ENCODE results near the gene SLC31A1. TPM values are rescaled to one million over a fixed set of nuclear protein-coding genes. Genes with fewer than 3 reads are reported as not detected.

The SLC31A1 gene
- total RNA-seq, 4 donors from 2014 or later, result 8.7 to 9.8 (median 9.4) TPM

- Histone ChIP-seq H3K36me3 (peaks cover 15 to 98% of the 10 kb centered on the region in 2 donors), H3K27me3 (no peaks in the 10 kb centered on the region), H3K9me3 (no peaks in the 10 kb centered on the region), H3K4me1 (no peaks in the 10 kb centered on the region), H3K4me3 (no peak overlapping the region), H3K27ac (no peak overlapping the region)
- ATAC-seq, result no peak
- 45 to 86% methylated on average over 1 of the region's 1 CpG for WGBS, 2 donors (ENCODE audit: low coverage in 1 of 2)
- TF ChIP-seq POLR2AphosphoS5 (IDR thresholded peaks at IDR 0.05) (no peak), CTCF (IDR thresholded peaks at IDR 0.05) (no peak)
Measured at GRCh38 chr9:113179839-113180238, 41.5 kb upstream of the SLC31A1 start.

- Histone ChIP-seq H3K4me3 (no peak overlapping the region), H3K9me3 (no peaks in the 10 kb centered on the region), H3K4me1 (no peaks in the 10 kb centered on the region), H3K36me3 (peaks cover 15 to 99% of the 10 kb centered on the region in 2 donors), H3K27me3 (no peaks in the 10 kb centered on the region), H3K27ac (no peak overlapping the region)
- TF ChIP-seq POLR2AphosphoS5 (IDR thresholded peaks at IDR 0.05) (no peak), POLR2A (IDR thresholded peaks at IDR 0.05) (no peak)
- no peak for ATAC-seq
Measured at GRCh38 chr9:113181165-113181564, 40.2 kb upstream of the SLC31A1 start.

- H3K36me3 ChIP-seq, result peaks cover 17 to 99% of the 10 kb centered on the region in 2 donors
- H3K9me3 ChIP-seq, result no peaks in the 10 kb centered on the region
- 96 to 100% methylated on average over 2 of the region's 2 CpGs for WGBS, 2 donors (ENCODE audit: low coverage in 1 of 2)
- H3K4me1 ChIP-seq, result no peaks in the 10 kb centered on the region
- TF ChIP-seq CTCF (IDR thresholded peaks at IDR 0.05) (no peak), EP300 (IDR thresholded peaks at IDR 0.05) (no peak), POLR2A (IDR thresholded peaks at IDR 0.05) (no peak), POLR2AphosphoS5 (IDR thresholded peaks at IDR 0.05) (no peak)
- no peak overlapping the region for H3K27ac ChIP-seq
- H3K27me3 ChIP-seq, result no peaks in the 10 kb centered on the region
- H3K4me3 ChIP-seq, result no peak overlapping the region
- no peak for ATAC-seq
Measured at GRCh38 chr9:113183956-113184488, 37.3 kb upstream of the SLC31A1 start.

GRCh38 chr9:113184539-113184938, 36.8 kb upstream of the SLC31A1 start:
- no peaks in the 10 kb centered on the region for H3K27me3 ChIP-seq
- no peaks in the 10 kb centered on the region for H3K9me3 ChIP-seq
- H3K27ac ChIP-seq, result no peak overlapping the region
- H3K4me1 ChIP-seq, result no peaks in the 10 kb centered on the region
- no peak overlapping the region for H3K4me3 ChIP-seq
- 40% methylated on average over 1 of the region's 2 CpGs; no CpG with 5 or more reads in 1 of the 2 donors for WGBS, 2 donors (ENCODE audit: low coverage in 1 of 2)
- no peak for ATAC-seq
- no peak for TF ChIP-seq CTCF (IDR thresholded peaks at IDR 0.05)
- no peak for TF ChIP-seq POLR2AphosphoS5 (IDR thresholded peaks at IDR 0.05)
- TF ChIP-seq POLR2A (IDR thresholded peaks at IDR 0.05), result no peak
- peaks cover 17 to 95% of the 10 kb centered on the region in 2 donors for H3K36me3 ChIP-seq

- 86 to 100% methylated on average over 3 to 4 of the region's 4 CpGs for WGBS, 2 donors (ENCODE audit: low coverage in 1 of 2)
- H3K27me3 ChIP-seq, result no peaks in the 10 kb centered on the region
- ATAC-seq, result no peak
- no peaks in the 10 kb centered on the region for H3K9me3 ChIP-seq
- peaks cover 14 to 96% of the 10 kb centered on the region in 2 donors for H3K36me3 ChIP-seq
- TF ChIP-seq POLR2AphosphoS5 (IDR thresholded peaks at IDR 0.05), result no peak
- no peak for TF ChIP-seq CTCF (IDR thresholded peaks at IDR 0.05)
- no peak for TF ChIP-seq POLR2A (IDR thresholded peaks at IDR 0.05)
- TF ChIP-seq EP300 (IDR thresholded peaks at IDR 0.05), result no peak
- H3K4me3 ChIP-seq, result no peak overlapping the region
- H3K4me1 ChIP-seq, result no peaks in the 10 kb centered on the region
- H3K27ac ChIP-seq, result no peak overlapping the region
Measured at GRCh38 chr9:113185271-113185670, 36.1 kb upstream of the SLC31A1 start.
